ENCODE measurements around the gene PNO1.

PNO1 gene

DNA sequence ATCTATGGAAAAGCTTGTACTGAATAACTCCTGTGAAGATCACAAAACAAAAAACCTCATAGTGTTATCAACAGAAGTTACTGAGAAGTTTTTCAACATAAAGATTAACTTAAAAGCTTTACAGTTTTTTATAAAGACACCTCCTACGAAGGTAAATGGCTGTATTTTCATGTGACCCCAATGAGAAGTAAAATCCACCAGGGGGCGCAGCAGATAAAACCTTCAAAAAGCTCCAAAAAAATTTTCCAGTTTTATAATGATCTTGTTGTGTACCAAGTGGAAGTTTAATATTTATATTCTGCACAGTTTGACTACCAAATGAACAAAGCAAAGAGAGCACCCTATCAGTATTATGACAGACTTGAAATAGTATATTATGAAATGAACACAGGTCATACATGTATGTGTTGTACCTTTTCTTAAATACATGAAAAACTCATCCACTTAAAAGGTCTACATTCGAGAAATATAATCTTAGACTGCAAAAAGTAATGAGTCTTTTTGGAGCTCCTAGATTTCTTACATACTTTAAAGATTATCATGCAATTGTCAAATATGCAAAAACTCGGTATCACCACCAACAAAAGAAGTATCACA, 38.5 kb downstream of the PNO1 start:
- DNase-seq = peak; percentile 37

DNA sequence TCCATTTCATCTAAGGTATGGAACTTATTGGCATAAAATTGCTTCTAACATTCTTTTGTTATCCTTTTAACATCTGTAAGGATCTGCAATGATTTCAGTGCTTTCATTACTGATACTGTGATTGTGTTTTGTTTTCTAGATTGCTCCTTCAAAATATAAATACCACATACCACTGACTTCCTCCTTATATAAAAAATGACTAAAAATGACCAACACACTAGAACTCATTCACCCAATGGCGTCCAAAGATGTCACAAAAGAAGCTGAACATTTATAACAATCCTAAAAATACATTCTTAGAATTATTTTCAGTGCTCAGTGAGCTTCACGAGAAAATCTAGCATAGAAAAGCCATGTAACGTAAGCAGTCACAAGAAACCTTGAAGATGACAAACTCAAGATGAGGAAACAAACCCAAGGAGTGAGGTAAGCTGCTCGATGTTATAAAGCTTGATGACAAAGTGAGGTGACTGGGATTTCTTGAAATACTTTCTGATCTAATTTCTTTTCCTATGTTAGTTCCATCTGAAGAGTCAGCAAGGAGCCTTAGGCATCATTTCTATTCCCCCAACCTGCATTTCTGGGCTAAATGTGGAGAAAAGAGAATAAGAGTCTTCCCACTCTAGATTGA, 42.6 kb downstream of the PNO1 start:
- no peak for DNase-seq

DNA sequence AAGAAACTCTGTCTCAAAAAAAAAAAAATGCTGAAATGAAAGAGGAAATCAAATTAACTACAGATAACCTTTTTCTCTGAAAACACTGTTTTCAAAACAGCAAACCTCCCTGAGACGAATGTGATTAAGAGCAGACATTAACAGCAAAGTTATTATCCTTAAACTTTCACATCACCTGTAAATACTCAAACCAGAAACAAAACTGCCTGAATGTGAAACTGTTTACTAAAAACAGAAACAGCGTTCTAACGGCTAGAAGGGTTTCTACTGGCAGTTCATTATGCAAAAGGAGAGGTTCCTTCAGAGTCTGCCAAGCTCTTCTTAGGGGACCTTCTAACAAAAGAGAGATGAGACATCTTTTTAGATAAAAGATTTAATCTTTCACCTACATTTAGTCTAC, 45.9 kb downstream of the PNO1 start:
- DNase-seq = no peak

DNA sequence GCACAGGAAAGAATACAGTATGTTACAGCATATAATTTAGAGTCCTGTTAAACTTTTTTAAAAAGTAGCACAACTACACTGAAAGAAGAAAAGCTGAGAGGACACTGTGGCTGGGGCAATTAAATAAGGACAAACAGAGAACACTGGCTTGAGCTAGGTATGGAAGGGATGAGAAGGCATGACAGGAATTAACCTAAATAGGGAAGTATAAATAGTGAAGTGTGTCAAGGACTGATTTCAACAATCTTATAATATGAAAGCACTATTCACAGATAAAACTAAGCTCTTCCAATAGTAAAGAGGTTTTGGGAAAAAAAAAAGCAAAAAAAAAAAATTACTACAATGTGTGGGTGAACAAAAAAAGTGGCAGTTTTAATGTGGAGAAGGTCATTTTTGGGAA, 49.1 kb downstream of the PNO1 start:
- DNase-seq = no peak

DNA sequence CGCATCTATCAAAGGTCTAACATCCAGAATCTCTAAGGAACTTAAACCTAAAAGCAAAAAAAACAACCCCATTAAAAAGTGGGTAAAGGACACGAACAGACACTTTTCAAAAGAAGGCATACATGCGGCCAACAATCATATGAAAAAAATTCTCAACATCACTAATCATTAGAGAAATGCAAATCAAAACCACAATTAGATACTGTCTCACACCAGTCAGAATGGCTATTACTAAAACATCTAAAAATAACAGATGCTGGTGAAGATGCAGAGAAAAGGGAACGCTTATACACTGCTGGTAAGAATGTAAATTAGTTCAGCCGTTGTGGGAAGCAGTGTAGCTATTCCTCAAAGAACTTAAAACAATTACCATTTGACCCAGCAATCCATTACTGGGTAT, 56.7 kb downstream of the PNO1 start:
- DNase-seq = no peak

DNA sequence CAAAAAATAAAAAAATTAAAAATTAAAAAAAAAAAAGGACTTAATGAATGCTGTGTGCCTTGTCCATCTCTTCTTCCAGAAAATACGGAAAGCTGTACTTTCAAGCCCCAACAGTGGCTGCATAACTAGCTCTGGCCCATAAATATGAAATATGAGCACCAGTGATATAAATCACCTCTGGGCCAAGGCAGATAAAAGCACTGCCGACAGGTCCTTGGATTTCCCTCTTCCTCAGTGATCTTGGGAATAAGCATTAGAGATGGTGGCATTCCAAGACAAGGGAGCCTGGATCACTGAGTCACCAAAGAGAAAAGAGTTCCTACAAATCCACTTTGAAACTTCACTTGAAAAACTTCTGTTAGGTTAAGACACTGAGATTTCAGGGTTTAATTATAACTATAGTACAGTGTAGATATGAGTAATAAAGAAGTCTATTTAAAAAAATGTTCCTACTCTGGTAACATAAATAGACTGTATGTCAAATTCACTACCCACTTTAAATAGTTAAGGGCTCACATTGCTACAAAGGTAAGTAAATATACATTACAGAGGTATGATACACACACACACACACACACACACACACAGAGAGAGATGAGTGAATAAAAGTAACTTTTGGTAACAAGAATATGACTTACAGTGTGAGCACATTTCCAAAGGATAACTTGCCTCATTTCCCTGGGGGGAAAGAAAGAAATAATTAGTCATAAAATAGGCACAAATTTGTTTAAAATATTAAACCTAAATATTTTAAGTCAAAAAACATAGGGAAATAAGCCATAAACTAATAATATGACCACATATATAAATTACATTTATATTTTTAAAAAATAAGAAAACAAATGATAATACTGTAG, 59.0 kb downstream of the PNO1 start:
- peak; percentile 73 for DNase-seq

DNA sequence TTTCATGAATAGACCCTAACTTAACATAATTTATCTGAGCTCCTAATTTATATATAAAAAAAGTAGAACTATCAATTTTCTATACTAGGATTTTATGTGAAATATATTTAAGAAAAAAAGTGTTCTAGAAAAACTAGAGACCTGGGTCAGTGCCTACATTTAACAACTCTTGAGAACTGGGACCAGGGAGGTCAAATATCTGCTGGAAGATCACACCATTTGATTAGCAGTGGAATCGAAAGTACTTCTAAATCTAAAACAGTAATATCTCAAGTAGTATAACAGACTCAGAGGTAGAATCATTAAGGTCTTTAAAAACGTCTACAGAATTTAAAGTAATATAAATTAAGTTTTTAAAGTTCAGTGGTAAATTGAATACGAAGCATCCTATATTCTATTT, 60.0 kb downstream of the PNO1 start:
- DNase-seq = no peak

DNA sequence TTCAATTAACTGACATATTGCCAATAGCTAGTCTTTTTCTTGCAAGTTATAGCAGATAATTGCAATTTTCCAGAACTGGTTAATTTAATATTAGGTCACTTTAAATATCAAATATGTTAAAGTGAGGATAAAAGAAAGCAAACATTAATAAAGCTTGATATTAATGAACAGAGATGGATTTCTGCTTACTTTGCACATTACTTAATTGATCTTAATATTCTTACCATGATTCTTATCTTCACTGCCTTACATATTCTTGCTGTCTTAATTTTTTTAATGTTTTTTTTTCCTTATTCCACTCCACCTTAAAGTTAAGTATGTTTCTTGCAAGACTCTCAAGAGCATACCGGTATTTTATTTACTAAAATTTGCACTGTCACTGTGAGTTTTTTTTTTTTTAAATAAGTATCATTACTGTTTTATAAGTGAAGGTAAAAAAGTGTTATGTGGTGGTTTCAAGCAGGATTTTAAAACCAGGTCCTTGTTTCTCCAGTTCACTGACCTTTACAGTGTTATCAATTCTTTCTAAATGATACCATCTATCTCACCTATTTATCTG, 60.7 kb downstream of the PNO1 start:
- no peak for DNase-seq

DNA sequence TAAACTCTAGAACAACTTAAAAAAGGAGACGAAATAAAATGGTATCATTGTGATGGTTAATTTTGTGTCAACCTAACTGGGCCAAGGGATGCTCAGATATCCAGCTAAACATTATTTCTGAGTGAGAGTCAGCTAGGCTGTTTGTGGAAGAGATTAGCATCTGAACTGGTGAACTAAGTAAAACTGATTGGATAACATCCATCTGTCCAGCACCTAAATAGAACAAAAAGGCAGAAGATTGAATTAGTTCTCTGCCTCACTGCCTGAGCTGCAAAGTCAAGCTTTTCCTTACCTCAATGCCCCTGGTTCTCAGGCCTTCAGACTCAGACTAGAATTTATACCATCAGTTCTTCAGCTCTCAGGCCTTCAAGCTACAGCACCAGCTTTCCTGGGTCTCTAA, 64.6 kb downstream of the PNO1 start:
- no peak for DNase-seq

DNA sequence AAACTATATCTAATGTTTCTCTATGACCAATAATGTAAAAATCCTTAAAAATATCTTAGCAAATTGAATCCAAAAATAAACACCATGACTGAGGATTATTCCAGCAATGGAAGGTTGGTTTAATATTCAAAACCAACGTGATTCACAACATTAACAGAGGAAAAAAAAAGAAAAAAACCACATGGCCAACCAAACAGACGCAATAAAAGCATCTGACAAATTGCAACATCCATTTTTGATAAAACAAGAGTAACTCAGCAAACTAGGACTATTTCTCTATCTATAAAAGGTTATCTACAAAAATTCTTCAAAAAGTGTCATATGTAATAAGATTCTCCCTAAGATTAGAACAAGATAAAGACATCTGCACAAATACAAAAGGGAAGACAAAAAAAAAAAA, 65.7 kb downstream of the PNO1 start:
- no peak for DNase-seq

DNA sequence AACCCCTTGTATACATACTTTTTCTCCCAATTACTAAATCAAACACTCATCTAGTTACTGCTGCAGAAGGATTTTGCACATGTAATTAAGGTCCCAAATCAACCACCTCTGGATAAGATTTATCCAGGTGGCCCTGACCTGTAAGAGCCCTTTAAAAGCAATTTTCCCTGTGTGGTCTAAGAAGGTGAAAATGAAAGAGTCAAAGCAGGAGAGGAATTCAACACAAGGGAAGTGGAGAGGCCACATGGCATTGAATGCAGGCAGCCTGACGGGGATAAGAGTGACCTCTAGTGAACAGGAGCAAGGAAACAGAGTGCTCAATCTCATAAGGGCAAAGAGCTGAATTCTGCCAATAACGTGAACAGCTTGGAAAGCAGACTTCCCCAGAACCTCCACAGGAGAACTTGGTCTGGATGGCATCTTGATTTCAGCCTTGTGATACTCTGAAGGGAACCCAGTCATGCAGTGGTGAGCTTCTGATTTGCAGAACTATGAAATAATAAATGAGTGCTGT, 67.5 kb downstream of the PNO1 start:
- DNase-seq = no peak
